Measurements from ENCODE around the gene CRYBG3.

GRCh38 chr3:97880267-97880666, 58.5 kb downstream of the CRYBG3 start:
- TF ChIP-seq CTCF (IDR thresholded peaks at IDR 0.05) (no peak), EP300 (IDR thresholded peaks at IDR 0.05) (no peak)
